DMS114 treated with DMSO at 0.1 percent for 48 hours (cell line): ENCODE measurements around the gene BCAP31.
"Not testable (repeated sequence)": the region's sequence is repeated elsewhere in the genome, so short reads cannot be mapped to it uniquely, and the experiment has no call there.

Experiments used
- DNase-seq: peaks from one replicate; lab custom pipeline; 2025; ENCODE audit not compliant: unreplicated experiment; lab: John Stamatoyannopoulos, UW

Gene BCAP31

DNA sequence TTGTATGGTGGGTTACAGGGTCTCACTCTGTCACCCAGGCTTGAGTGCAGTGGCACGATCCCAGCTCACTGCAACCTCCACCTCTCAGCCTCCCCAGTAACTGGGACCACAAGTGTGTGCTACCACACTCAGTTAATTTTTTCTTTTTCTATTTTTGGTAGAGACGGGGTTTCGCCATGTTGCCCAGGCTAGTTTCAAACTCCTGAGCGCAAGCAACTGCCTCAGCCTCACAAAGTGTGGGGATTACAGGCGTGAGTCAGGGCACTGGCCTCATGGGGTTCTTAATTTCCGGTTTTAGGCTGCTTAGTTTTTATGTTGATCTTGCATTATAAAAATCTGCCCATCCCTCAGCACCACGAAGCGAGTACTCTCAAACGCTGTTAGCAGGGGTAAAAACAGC lies 6.7 kb downstream of the BCAP31 start:
- no peak for DNase-seq

GRCh38 chrX:153714256-153714655 lies 9.9 kb downstream of the BCAP31 start:
- no peak for DNase-seq

GRCh38 chrX:153709726-153710674 lies 14.2 kb downstream of the BCAP31 start:
- DNase-seq, result no peak

- DNase-seq, result peak; percentile 4
Measured at GRCh38 chrX:153708415-153708814, 15.8 kb downstream of the BCAP31 start.

DNA sequence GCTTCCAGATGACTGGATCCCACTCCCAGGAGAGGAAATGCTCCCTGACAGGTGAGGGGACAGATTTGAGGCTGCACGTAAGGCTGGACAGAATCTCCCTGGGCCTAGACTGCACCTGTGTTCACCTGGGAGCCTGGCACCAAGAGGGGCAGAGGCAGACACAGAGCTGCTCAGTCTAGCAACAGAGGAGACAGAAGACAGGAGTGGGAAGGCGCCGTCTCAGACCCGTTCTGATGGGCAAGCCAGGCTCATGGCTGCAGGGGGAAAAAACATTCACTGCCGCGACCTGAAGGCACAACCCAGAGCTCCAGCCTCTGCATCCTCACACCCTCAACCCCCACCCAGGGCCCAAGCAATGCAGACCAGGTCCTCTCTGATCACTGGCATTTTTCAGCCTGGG lies 16.8 kb downstream of the BCAP31 start:
- no peak for DNase-seq

DNA sequence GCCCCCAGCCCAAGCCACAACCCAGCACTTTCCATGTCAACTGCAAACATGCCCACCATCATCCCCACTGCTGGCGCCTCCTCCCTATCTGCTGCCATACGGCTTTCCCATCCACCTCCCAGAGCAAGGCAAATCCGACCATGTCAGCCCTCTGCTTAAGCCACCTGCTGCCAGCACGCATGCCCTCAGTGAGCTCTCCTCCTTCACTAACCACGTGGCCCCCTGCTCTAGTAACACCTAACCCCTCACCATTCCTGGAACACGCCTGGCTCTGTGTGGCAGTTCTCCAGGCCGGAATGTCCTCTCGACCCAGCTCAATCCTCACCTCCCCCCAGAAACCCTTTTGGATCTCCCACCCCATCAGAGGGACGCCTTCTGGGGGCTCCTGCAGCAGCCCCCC lies 17.4 kb downstream of the BCAP31 start:
- no peak for DNase-seq

DNA sequence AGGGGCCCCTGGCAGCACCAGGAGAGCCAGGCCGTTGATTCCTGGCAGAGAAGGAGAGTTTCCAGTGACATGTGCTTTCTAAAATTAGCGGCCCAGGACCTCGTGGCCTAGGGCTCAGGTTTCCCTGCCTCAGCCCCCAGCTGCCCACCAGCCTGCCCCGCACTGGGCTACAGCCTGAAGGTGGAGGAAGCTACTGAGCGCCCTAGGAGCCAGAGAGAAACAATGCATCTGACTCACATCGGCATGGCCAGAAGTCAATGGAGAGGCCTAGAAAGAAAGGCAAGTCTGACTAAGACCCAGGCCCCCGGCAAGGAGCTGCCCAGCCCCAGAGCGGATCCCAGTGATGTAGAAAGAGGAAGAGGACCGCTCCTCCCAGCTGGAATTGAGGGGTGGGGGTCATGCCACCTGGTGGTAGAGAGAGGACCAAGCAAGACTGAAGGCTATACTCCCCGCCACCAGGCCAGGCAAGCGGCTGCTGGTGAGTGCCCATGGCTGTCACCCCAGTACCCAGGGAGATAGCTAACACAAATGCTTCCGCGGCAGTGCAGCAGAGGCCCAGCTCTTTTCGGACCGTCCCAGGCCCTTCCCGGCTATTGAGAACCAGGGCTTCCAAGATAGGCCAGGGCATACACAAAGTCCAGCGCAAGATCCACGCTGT lies 18.7 kb downstream of the BCAP31 start:
- not testable (repeated sequence) for DNase-seq

DNA sequence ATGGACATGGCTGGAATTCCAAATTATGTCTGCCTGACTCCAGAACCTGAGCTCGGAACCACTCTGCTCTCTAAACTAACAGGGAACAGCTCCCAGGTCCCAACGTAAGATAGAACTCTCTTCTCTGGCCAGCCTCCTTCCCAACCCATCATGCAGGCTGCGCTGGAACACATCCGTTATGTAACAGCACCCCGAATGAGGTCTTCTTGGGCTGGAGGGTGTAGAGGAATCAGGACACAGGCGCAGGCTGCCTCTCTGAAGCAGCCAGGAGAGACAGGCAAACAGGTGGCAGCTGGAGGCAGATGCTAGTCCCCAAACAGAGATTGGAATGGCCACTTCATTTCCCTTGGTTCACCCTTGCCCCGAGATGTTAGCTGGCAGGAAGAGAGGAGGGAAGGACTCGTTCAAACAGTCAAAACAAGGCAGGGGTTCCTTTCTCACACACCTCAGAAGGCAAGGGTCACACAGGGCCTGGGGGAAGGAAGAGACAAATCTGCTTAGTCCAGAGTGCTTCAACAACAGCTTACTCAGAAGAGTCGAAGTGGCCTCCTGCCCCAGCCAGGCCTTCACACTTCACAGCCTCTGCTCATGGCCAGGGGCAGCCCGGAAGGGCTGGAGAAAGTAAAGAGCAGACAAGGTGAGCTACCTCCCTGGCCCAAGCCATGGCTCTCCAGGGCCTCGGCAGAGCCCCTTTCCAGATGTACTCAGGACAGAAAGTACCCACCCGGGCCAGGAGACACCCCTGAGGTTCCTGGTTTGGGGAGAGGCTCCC lies 19.4 kb downstream of the BCAP31 start:
- DNase-seq, result not testable (repeated sequence)

GRCh38 chrX:153704021-153704526 lies 20.1 kb downstream of the BCAP31 start:
- DNase-seq, result no peak

DNA sequence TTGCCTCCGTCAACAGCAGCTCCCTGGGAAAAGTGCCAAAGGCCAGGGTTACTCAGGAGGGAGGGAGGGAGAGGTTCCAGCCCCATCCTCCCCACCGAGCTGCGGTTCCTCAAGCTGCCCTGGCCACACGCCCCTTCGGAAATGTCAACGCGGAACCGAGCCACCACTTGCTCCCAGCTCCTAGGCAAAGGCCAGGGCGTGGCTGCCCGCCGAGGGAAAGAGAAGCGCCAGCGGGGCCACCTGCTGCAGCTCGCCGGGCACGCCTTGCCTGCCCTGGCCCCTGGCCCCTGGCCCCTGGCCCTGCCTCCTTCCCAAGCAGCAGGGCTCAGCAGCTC lies 21.2 kb downstream of the BCAP31 start:
- DNase-seq, result no peak

GRCh38 chrX:153702336-153703035 lies 21.7 kb downstream of the BCAP31 start:
- DNase-seq, result no peak

GRCh38 chrX:153701706-153702105 lies 22.5 kb downstream of the BCAP31 start:
- DNase-seq, result no peak

- no peak for DNase-seq
Measured at GRCh38 chrX:153700967-153701366, 23.2 kb downstream of the BCAP31 start.

GRCh38 chrX:153700376-153700945 lies 23.7 kb downstream of the BCAP31 start:
- DNase-seq, result no peak

- not testable (repeated sequence) for DNase-seq
Measured at GRCh38 chrX:153699784-153700371, 24.3 kb downstream of the BCAP31 start.

- not testable (repeated sequence) for DNase-seq
Measured at GRCh38 chrX:153699210-153699783, 24.9 kb downstream of the BCAP31 start.

DNA sequence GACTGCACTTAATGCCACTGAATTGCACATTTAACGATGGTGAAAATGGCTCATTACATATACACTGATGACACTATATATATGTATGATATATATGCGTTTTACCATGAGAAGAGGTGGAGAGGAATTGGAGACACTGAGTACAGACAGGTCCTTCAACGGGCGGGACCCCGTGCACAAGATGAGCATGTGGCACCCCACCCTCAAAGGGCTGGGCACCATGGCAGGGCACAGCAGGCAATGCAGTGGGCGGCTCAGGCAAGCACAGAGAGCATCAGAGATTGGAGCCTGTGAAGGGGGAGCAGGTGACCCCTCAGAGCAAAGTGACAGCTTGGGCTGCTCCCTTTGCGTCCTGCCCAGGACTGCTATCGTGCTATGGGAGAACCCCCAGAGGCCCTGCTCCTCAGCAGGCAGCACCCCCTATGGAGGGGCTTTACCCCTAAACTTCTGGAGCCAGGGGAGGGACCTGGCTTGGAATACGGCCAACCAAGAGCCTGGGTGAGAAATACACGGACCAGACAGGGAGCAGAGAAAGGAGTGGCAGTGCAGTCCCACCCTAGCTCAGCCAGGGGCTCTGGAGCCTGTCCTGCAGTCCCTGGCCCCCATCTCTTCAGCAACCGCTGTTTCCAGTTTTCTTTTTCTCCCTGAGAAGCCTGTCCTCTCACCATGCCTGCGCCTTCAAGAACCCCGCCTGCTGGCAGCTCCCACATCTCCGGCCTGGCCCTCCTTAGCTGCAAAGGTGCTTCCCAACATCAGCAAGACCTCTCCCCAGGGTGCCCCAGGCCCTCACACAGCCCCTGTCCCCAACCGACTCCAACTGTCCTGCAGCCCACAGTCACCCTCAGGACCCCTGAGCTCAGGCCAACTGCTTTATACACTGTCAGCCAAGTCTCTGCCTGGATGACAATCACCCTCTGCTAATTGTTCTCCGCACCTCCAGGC lies 26.0 kb downstream of the BCAP31 start:
- DNase-seq, result no peak

DNA sequence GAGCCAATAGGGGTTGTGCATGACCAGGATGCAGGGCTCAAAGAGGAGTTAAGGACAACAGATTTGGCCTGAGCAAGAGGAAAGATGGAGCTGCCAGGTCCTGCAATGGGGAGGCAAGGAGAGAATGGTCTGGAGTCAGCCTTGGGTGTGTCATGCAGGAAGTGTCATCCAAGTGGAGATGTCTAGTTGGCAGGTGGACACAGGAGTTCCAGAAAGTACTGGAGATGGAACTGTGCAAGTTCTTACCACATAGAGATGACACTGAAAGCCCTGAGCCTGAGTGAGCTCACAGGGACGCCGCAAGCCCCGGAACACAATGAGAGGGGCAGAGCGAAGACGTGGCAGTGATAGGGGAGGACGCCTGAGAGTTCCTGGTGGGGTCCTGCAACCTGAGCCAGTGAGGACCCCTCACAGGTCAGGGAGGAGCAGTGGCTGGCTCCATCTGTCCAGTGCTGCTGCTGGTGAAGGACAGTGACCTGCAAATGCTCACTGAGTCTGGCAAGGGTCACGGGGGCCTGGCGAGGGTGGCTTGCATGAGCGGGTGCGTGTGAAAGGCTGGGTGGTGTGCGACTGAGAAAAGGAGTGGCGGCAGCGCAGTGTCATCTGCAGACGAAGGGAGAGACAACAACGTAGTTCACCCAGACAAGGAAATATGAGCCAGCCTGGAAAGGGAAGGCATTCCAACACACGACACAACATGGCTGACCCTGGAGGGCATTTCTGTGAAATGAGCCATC lies 27.0 kb downstream of the BCAP31 start:
- DNase-seq, result not testable (repeated sequence)
